ENCODE results near the gene C2CD3. TPM values are rescaled to one million over a fixed set of nuclear protein-coding genes. Genes with fewer than 3 reads are reported as not detected.

Gene C2CD3
- total and polyA plus RNA-seq, 9 of the 15 experiments (the other 6 are each of a cell fraction or from before 2014, with no cell fraction given), result 4.4 to 20.2 (median 15.4) TPM

DNA sequence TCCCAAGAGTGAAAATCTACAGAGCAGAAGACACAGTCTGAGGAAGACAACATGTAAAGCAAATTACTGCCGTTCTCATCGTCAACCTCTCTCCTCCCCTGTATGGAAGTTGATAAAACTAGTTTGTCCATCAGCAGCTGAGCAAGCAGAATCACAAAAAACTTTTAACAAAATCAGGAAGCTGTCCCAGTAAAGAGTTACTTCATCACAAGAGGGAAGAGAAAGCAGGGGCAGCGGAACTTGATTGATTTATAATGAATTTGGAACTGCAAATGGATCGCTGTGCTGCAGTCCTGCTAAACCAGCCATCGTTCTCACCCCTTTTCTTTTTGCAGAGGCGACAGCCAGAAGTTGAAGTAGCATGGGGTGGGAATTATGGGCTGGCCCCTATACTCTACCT, 148.3 kb downstream of the C2CD3 start (continued):
- TF ChIP-seq, protein P1, sequence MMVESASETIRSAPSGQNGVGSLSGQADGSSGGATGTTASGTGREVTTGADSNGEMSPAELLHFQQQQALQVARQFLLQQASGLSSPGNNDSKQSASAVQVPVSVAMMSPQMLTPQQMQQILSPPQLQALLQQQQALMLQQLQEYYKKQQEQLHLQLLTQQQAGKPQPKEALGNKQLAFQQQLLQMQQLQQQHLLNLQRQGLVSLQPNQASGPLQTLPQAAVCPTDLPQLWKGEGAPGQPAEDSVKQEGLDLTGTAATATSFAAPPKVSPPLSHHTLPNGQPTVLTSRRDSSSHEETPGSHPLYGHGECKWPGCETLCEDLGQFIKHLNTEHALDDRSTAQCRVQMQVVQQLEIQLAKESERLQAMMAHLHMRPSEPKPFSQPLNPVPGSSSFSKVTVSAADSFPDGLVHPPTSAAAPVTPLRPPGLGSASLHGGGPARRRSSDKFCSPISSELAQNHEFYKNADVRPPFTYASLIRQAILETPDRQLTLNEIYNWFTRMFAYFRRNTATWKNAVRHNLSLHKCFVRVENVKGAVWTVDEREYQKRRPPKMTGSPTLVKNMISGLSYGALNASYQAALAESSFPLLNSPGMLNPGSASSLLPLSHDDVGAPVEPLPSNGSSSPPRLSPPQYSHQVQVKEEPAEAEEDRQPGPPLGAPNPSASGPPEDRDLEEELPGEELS (CRISPR knock-in tag; IDR thresholded peaks at IDR 0.05; ENCODE audit: borderline replicate concordance), result no peak
- TF ChIP-seq FOXM1 (IDR thresholded peaks at IDR 0.05; ENCODE audit: low read depth), result no peak
- no peak for TF ChIP-seq FOXM1 (CRISPR knock-in tag; IDR thresholded peaks at IDR 0.05; ENCODE audit: low read depth)
- TF ChIP-seq IRF9 (tag; IDR thresholded peaks at IDR 0.05), result no peak
- TF ChIP-seq, protein P2, sequence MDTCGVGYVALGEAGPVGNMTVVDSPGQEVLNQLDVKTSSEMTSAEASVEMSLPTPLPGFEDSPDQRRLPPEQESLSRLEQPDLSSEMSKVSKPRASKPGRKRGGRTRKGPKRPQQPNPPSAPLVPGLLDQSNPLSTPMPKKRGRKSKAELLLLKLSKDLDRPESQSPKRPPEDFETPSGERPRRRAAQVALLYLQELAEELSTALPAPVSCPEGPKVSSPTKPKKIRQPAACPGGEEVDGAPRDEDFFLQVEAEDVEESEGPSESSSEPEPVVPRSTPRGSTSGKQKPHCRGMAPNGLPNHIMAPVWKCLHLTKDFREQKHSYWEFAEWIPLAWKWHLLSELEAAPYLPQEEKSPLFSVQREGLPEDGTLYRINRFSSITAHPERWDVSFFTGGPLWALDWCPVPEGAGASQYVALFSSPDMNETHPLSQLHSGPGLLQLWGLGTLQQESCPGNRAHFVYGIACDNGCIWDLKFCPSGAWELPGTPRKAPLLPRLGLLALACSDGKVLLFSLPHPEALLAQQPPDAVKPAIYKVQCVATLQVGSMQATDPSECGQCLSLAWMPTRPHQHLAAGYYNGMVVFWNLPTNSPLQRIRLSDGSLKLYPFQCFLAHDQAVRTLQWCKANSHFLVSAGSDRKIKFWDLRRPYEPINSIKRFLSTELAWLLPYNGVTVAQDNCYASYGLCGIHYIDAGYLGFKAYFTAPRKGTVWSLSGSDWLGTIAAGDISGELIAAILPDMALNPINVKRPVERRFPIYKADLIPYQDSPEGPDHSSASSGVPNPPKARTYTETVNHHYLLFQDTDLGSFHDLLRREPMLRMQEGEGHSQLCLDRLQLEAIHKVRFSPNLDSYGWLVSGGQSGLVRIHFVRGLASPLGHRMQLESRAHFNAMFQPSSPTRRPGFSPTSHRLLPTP (IDR thresholded peaks at IDR 0.05; ENCODE audit: borderline replicate concordance, extremely low read depth, insufficient read length), result no peak
